COLO668 (cell line): ENCODE measurements around the gene SCN3A.

Source experiments
- DNase-seq: peaks from one replicate; lab custom pipeline; 2025; ENCODE audit not compliant: unreplicated experiment; lab: John Stamatoyannopoulos, UW

Gene SCN3A

DNA sequence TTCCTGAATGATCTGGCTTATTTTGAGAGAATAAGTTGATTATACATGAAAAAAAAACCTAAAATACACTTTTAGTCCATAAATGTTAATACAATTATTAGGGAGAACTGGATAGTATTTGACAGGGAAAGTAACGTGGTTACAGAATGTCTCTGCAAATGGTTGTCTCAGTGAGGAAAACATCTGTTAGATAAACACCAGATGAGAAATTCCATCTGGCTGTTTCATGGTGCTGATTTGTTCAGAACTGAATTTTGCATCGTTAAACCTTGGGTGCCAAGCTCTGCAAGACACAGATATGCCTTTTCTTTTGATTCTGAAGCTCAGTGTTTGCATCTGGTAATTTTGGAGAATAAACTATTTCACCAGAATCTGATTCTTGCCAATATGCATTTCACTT is 90.4 kb downstream of the SCN3A start:
- no peak for DNase-seq

DNA sequence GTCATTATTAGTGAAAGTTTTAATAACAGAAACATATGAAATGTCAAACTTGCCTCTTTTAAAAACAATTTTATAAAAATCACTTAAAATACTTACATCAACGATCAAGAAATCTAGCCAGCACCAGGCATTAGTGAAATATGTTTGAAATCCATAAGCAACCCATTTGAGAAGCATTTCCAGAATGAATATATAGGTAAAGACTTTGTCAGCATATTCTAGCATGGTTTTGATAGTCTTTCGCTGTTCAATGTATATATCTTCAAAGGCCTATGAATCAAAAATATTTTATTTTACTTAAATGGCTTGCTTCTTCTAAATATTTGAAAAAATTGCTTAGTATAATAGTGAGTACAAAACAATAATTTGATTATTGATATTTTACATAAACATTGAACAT is 91.1 kb downstream of the SCN3A start:
- no peak for DNase-seq

GRCh38 chr2:165112133-165112573 is 91.7 kb downstream of the SCN3A start:
- DNase-seq = no peak

- no peak for DNase-seq
These were observed 93.5 kb downstream of the SCN3A start for GRCh38 chr2:165110394-165110793.

DNA sequence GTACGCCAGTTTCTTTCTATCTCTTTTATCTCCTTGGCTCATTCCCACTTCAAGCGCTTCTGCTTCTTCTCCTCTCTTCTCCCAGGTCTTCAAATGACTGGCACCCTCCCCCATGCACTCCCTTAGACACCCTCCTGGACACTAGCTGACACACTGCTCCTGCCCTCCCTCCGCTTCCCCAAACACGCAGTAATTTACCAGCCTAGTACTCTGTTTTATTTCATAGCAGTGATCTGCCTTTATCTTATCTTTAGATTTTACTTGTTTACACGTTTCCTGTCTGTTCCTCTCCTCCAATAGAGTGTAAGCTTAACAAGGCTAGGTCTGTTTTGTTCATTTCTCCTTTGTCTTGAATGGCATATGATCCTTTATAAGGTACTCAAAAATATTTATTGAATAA is 93.9 kb downstream of the SCN3A start:
- no peak for DNase-seq

DNA sequence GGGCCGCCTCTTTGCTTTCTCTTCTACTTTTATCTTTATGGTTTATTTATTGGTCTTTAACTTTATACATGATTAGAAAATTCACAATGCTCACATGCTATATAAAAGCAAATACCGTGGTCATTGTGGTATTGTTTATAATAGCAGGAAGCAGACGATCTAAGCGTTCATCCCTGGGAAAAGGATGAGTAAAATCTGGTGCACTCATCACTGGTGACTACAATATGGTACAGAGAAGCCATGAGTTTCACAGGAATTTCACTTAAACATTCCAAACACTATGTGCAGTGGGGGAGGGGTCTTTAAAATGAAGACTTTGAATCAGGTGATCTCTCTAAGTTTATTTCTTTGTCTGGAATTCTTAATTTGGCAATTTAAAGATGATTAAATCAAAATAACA is 97.9 kb downstream of the SCN3A start:
- no peak for DNase-seq

GRCh38 chr2:165087933-165088901 is 115.6 kb downstream of the SCN3A start:
- no peak for DNase-seq

GRCh38 chr2:165086337-165086736 is 117.5 kb downstream of the SCN3A start:
- DNase-seq = no peak

DNA sequence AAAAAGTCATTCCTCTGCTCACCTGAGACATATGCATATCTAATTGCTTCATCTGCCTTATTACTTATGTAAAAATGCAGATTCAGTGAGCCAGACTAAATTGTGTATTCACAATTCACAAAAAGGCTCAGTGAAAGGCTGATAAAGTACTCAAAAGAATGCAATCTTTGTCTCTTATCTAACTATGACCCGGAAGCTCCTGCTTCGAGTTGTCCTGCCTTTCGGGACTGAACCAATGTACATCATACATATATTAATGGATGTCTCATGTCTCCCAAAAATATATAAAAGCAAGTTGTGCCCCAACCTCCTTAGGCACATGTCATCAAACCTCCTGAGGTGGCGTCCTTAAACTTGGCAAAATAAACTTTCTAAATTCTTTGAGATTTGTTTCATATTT is 120.5 kb downstream of the SCN3A start:
- DNase-seq = no peak

- no peak for DNase-seq
These were observed 121.4 kb downstream of the SCN3A start for GRCh38 chr2:165082479-165082878.

- DNase-seq = no peak
These were observed 122.6 kb downstream of the SCN3A start for GRCh38 chr2:165081276-165081675.

DNA sequence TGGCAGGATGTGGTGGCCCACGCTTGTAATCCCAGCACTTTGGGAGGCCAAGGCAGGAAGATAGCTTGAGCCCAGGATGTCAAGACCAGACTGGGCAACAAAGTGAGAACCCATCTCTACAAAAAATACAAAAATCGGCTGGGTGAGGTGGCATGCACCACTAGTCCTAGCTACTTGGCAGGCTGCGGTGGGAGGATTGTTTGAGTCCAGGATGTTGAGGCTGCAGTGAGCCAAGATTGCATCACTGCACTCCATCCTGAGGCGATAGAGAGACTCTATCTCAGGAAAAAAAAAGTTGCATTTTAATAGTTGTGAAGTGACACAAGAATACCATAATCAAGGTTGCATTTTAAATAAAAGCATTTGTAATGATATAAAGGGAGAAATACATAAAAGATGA is 124.4 kb downstream of the SCN3A start:
- DNase-seq = no peak

- no peak for DNase-seq
These were observed 124.9 kb downstream of the SCN3A start for GRCh38 chr2:165078913-165079312.

GRCh38 chr2:165074884-165075283 is 129.0 kb downstream of the SCN3A start:
- DNase-seq = no peak

DNA sequence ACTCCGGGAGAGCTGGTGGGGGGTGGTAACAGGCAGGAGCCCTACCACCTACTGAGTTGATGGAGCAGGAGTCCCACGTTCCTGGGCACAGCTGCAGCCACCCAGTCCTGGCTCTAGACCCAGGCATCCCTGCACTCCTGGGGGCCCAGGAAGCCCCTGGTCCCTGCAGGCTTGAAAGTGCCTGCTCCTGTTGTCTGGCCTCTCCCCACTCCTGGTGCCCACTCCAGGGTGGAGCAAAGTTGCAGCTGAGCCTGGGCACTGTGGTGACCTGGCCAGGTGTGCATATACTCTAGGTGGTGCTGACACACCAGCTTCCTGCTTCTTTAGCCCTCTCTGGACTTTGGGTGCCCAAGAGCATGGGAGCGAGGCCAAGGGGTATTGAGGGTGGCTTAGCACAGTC is 129.5 kb downstream of the SCN3A start:
- DNase-seq = no peak

DNA sequence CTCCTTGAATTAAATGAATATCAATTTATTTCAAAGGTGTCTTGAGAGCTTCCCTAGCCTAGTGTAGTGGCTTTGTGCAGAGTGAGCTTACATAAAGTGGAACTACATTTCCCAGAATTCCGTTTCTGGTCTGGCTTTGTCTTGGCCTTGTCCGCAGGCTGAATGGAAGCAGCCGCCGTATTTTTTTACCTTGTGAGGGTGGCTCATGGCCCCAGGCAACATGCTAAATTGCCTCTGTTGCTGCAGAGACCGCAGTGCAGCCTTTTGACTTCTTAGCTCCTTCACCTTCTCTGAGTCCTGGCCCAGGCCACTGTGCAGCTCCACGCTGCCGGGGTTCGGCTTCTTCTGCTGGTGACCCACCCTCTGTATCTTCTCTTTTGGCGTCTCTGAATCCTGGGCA is 133.8 kb downstream of the SCN3A start:
- DNase-seq = no peak

DNA sequence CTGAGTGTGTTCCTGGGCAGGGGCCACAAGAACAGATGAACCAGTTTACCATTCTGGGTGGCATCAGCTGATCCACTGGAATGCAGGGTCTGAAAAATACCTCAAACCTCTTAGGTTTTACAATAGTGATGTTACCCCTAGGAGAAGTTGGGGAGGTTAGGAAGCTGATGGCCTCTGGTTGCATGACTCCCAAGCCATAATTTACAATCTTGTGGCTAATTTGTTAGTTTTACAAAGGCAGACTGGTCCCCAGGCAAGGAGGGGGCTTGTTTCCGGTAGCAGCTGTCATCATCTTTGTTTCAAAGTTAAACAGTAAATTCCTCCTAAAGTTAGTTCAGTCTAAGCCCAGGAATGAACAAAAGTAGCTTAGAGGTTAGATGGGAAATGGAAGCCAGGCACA is 134.7 kb downstream of the SCN3A start:
- DNase-seq = no peak

- DNase-seq = no peak
These were observed 135.4 kb downstream of the SCN3A start for GRCh38 chr2:165068487-165068757.

GRCh38 chr2:165067643-165068486 is 136.0 kb downstream of the SCN3A start:
- peak; percentile 83 for DNase-seq

GRCh38 chr2:165064743-165065142 is 139.1 kb downstream of the SCN3A start:
- DNase-seq = no peak

DNA sequence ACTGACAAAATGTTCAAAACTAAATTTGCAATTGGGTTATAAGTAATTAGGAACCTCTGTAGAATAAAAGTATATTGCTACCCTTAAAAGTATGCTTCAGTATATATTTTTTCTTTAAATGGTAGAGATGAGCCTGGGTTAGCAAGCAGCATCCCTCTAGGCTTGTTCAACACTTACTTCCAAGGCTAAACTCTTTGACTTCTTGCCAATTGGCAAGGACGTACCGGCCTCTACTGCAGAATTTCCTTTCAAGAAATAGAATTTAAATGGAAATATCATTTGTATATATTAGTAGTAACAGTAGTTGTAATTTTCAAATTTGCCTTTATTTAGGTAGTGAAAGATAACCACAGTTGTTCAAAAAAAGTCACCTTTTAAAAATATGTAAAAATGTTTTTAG is 143.4 kb downstream of the SCN3A start:
- DNase-seq = no peak
